Body of pancreas (tissue), 4 donors: ENCODE data around the gene IBA57.

Source experiments
- CTCF ChIP-seq, 7 experiments: fragments of 450-650 bp in 4 of 7; fragments of 200-600 bp in 3 of 7; sonication (generic) in 3 of 7; IDR thresholded peaks; one replicate each; pipeline ENCODE4 v1.5.1; 2016 to 2019; ENCODE audit warnings: antibody characterized with exemption in 7 of 7
- POLR2A ChIP-seq, 3 donors: fragments of 450-650 bp; IDR thresholded peaks; one replicate each; pipeline ENCODE4 v1.6.1; 2016; ENCODE audit warnings: antibody characterized with exemption in 3 of 3, mild to moderate bottlenecking in 2 of 3

GRCh38 chr1:228118040-228118439 is 47.6 kb upstream of the IBA57 start:
- TF ChIP-seq CTCF (IDR thresholded peaks at IDR 0.05) (no peak), POLR2A (IDR thresholded peaks at IDR 0.05) (no peak)
